Skeletal muscle satellite cell (primary cell): Measurements from ENCODE around the gene SDK1.
A peak's percentile ranks its signal among the peaks of the same experiment; 100 is the strongest.

Experiments used
- H3K27me3 ChIP-seq: 2 replicates; pipeline ENCODE4 v1.7.0; 2013; ENCODE audit warnings: low read length; ENCODE audit not compliant: control insufficient read depth, insufficient read depth
- H3K36me3 ChIP-seq: 2 replicates; pipeline ENCODE4 v1.7.0; 2013; ENCODE audit warnings: mild to moderate bottlenecking, control low read depth, low read length; ENCODE audit not compliant: insufficient read depth
- H3K4me1 ChIP-seq: 2 replicates; pipeline ENCODE4 v1.7.0; 2013; ENCODE audit warnings: low read length; ENCODE audit not compliant: control insufficient read depth, insufficient read depth
- H3K4me2 ChIP-seq: 2 replicates; pipeline ENCODE4 v1.7.0; 2013; ENCODE audit warnings: mild to moderate bottlenecking, low read length
- H3K4me3 ChIP-seq: 2 replicates; pipeline ENCODE4 v1.7.0; 2013; ENCODE audit warnings: low read length
- H3K9ac ChIP-seq: 2 replicates; pipeline ENCODE4 v1.7.0; 2013; ENCODE audit warnings: mild to moderate bottlenecking, low read depth, low read length, moderate library complexity
- H3K9me3 ChIP-seq: replicated peaks from 2 replicates; pipeline ENCODE4 v1.7.0; 2013; ENCODE audit warnings: mild to moderate bottlenecking, control low read depth, low read length

The SDK1 gene

DNA sequence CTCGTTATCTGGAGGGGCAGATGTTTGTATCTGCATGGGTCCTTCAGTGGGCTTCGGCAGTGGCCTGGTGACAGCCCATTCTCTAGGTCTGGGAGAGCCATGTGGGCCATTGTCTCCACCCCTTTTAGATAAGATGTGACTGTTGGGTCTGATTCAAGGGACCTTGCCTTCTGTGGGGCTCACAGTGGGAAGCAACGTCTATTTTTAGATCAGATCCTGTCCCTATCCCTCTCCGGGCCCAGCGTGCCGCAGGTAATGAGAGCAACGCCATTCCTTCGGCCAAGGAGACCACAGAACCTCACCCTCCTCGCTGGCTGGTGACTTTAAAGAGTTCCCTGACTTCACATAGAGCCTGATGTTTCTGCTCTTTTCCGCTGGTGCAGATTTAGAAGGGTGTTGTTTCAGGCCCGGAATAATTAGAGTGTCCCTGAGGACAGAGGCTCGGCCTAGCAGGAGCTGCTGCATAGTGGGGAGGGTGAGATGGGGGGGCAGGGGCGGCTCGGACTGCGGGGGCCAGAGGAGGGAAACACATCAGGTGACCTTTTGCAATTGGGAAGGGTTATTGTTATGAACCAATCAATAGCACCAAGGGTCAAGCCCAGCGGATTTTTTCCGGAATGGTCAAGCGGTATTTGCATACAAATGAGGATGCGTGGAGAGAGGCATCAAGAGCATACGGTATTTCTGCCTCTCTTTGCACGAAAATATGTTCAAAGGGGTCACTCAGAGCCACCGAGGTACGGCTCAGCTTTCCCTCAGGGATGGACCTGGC lies 878.0 kb downstream of the SDK1 start:
- no peaks in the 10 kb centered on the region for H3K9me3 ChIP-seq
- no peaks in the 10 kb centered on the region for H3K27me3 ChIP-seq
- H3K9ac ChIP-seq, result no peak overlapping the region
- H3K4me3 ChIP-seq, result no peak overlapping the region
- H3K4me2 ChIP-seq, result no peak overlapping the region
- no peaks in the 10 kb centered on the region for H3K36me3 ChIP-seq
- H3K4me1 ChIP-seq, result no peaks in the 10 kb centered on the region

DNA sequence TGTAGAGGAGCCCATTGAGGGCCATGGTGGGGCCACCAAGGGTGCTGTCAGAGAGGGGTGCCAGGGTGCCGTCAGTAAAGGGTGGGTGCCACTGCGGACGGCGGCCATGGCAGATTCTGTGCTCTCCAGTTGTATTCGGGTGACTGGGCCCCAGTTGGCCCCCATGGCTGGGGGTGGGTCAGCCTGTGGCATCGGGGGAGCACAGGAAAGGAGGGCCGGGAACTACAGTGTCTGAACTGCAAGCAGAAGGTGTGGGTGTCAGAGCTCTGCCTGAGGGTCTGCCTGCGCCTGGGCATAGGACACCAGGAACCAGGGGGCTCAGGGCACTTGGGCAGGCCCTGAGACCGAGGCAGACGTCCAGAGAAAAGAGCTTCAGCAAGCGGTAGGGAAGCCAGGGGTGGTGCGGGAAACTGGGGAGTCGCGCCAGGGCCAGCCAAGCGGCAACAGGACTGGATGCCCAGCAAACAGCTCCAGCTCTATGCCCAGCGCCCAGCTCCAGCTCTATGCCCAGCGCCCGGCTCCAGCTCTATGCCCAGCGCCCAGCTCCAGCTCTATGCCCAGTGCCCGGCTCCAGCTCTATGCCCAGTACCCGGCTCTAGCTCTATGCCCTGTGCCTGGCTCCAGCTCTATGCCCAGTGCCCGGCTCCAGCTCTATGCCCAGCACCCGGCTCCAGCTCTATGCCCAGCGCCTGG lies 878.8 kb downstream of the SDK1 start:
- H3K4me3 ChIP-seq, result no peak overlapping the region
- H3K36me3 ChIP-seq, result no peaks in the 10 kb centered on the region
- no peaks in the 10 kb centered on the region for H3K27me3 ChIP-seq
- H3K4me1 ChIP-seq, result no peaks in the 10 kb centered on the region
- no peaks in the 10 kb centered on the region for H3K9me3 ChIP-seq
- H3K4me2 ChIP-seq, result no peak overlapping the region
- no peak overlapping the region for H3K9ac ChIP-seq

DNA sequence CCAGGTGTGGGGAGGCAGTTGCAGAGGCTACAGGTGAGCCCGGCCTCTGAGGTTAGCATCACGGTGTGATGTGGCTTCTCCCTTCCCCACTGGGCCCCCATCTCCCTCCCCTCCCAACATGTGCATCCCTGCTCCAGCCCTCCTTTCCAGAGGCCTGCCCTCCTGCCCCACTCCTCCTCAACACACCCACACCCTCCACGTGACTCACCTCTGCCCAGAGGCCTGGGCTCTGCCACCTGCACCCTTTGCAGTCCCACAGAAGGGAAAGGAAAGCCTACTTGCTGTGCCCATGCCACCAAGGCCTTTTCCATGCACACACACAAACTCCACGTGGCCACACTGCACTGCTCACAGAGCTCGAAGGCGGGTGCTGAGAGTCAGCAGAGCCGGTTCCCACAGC lies 880.4 kb downstream of the SDK1 start:
- no peaks in the 10 kb centered on the region for H3K36me3 ChIP-seq
- H3K9me3 ChIP-seq, result no peaks in the 10 kb centered on the region
- H3K9ac ChIP-seq, result no peak overlapping the region
- no peaks in the 10 kb centered on the region for H3K4me1 ChIP-seq
- H3K27me3 ChIP-seq, result no peaks in the 10 kb centered on the region
- H3K4me3 ChIP-seq, result no peak overlapping the region
- no peak overlapping the region for H3K4me2 ChIP-seq

DNA sequence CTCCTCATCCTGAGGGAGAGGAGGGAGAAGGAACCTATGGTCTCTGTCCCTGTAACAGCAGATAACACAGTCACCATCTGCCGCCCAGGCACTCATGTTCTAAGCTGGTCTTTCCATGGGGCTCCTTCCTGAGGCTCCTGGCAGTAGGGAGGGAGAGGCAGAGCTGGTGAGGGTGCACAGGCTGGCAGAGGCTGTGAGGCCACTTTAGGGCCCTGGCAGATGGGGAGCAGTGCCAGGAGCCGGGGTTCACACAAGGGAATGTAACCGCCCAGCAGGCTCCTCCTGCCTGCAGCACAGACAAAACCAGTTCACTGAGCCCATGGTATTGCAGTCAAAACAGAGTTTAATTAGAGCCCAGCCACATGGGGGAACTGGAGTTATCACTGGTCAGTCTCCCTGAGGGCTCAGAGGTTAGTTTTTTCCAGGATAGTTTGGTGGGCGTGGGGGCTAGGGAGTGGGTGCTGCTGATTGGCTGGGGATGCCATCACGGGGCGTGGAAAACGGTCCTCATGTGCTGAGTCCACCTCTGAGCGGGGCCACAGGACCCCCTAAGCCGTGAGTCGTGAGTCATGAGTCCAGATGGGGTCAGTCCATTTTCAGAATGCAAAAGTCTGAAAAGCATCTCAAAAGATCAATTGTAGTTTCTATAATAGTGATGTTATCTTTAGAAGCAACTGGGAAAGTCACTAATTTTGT lies 881.7 kb downstream of the SDK1 start:
- H3K9me3 ChIP-seq, result no peaks in the 10 kb centered on the region
- H3K9ac ChIP-seq, result no peak overlapping the region
- no peaks in the 10 kb centered on the region for H3K27me3 ChIP-seq
- no peak overlapping the region for H3K4me2 ChIP-seq
- H3K4me1 ChIP-seq, result no peaks in the 10 kb centered on the region
- H3K36me3 ChIP-seq, result no peaks in the 10 kb centered on the region
- H3K4me3 ChIP-seq, result no peak overlapping the region

DNA sequence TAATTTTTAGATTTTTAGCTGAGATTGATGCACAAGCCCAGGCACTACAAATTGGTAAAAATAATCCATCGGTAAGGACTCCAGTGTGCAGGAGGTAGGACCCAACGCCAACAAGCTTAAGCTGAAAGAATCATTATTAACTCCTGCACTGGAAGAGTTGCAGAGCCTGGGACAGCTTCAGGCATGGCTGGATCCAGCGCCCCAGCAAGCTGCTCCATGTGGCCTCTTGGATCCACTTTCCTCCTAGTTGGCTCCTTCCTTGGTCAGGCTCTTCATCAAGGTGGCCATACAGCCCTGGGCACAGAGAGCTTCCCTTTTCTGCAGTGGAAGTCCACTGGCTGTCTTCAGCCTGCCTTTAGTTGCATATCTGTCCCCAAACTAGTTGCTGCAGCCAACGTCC lies 883.6 kb downstream of the SDK1 start:
- Histone ChIP-seq H3K27me3 (no peaks in the 10 kb centered on the region), H3K36me3 (no peaks in the 10 kb centered on the region), H3K9me3 (no peaks in the 10 kb centered on the region), H3K4me3 (no peak overlapping the region), H3K4me1 (peaks cover 3% of the 10 kb centered on the region), H3K9ac (no peak overlapping the region), H3K4me2 (no peak overlapping the region)

DNA sequence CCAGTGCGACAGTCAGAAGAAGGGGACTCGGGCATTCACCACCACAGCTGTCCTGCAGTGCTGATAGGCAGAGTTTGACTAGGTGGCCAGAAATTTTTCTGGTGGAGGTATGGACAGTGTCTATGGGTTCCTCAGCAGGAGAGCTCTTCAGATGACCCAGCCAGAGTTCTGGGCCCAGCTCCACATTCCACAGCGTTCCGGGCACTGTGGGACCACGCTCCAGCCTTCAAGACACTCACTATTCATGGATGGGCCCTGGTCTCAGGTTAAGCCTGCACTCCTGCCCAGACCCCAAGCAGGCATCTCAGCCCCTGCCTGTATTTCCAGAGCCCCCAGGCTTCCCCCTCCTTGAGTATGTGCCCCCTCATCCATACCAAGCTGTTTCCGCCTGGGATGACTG lies 884.1 kb downstream of the SDK1 start:
- Histone ChIP-seq H3K4me3 (no peak overlapping the region), H3K9me3 (no peaks in the 10 kb centered on the region), H3K4me1 (peaks cover 3% of the 10 kb centered on the region), H3K36me3 (no peaks in the 10 kb centered on the region), H3K4me2 (no peak overlapping the region), H3K27me3 (no peaks in the 10 kb centered on the region), H3K9ac (no peak overlapping the region)

DNA sequence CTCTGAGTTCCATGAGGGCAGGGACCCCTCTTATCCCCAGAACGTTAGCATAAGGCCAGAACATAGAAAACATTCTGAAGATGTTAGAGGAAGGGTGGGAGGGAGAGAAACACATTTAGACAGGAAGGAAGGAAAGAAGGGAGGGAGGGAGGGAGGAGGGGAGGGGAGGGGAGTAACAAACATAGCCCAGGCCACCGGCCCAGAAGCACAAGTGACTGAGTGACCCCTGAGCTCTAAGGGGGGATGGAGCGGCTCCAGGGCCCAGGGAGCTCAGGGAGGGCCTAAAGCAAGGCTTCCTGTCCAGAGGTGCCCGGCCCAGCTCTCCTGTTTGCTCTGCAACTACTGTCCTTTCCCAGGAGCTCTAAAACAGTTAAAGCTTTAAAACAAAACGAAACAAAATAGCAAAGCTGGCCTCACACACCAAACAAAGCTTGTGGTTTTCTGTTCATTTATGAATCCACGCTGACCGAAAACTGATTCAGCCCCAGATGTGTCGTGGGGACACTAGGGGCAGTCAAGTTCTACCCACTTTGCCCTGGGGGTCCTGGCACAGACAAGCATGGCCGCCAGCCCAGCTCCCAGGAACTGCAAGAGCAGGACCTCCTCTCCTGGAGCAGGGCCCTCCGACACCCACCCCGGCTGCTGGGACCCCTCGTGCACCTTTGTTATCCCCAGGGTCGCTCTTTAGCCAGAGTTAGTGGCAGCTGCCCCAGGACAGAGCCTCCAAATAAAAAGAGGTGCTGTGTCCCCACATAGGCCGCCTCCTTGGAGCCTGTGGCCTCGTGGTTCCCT lies 884.9 kb downstream of the SDK1 start:
- H3K27me3 ChIP-seq, result no peaks in the 10 kb centered on the region
- no peak overlapping the region for H3K4me3 ChIP-seq
- H3K36me3 ChIP-seq, result no peaks in the 10 kb centered on the region
- H3K9ac ChIP-seq, result no peak overlapping the region
- H3K9me3 ChIP-seq, result no peaks in the 10 kb centered on the region
- no peak overlapping the region for H3K4me2 ChIP-seq
- H3K4me1 ChIP-seq, result peaks cover 3% of the 10 kb centered on the region

DNA sequence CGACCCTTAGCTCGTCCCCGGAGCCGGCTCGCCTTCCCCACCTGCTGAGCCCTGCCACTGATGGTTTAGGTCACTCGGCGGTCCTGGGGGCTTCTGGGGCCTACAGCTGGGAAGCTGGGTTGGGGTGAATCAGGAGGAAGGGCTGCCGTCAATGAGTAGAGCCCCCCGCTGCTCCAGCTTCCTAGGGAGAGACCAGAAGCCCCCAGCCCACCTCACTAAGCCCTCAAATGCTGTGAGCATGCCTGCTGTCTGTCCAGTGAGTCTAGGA lies 885.4 kb downstream of the SDK1 start:
- Histone ChIP-seq H3K4me2 (no peak overlapping the region), H3K4me1 (peaks cover 3% of the 10 kb centered on the region), H3K4me3 (no peak overlapping the region), H3K27me3 (no peaks in the 10 kb centered on the region), H3K36me3 (no peaks in the 10 kb centered on the region), H3K9me3 (no peaks in the 10 kb centered on the region), H3K9ac (no peak overlapping the region)

DNA sequence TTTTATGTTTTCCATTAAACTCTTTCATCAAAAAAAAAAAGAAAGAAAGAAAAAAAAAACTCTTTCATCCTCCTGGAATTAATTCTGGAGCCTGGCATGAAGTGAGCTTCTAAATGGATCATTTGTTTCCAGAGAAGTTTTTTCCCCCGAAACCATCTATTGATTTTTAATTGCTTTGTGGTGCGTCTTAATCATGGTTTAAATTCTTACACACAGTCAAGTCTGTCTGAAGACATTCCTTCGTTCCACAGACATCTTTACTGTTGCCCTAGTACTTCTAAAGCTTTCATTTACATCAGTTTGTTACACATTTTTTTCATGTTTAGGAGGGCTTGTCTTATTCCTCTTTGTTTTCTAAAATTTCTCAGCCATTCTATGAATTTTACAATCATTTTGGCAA lies 887.6 kb downstream of the SDK1 start:
- Histone ChIP-seq H3K9ac (no peak overlapping the region), H3K9me3 (no peaks in the 10 kb centered on the region)

DNA sequence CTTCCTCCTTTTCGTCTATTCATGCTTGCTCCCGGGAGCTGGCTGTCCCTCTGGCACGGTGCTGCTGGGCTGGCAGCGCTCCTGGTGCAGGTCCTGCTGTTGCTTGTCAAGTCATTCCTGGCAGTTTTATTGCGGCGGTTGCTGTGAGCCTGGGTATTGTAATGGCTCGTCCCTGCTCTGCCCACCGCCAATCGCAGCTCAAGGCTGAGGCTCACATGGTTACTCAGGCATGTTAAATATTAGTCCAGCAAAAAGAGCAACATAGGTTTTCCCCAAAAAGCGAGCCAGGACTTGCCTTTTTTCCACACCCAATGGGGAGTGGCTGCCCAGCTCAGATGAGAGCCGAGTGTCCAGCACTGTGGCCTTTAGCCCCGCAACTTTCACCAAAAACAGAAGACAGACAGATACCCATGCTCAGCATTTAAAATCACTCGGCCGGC lies 888.1 kb downstream of the SDK1 start:
- H3K4me3 ChIP-seq, result peak overlapping the region; percentile 47
- peak overlapping the region; percentile 72 for H3K4me2 ChIP-seq
- H3K27me3 ChIP-seq, result no peaks in the 10 kb centered on the region
- no peaks in the 10 kb centered on the region for H3K9me3 ChIP-seq
- peaks cover 3% of the 10 kb centered on the region for H3K4me1 ChIP-seq
- no peaks in the 10 kb centered on the region for H3K36me3 ChIP-seq
- no peak overlapping the region for H3K9ac ChIP-seq

More for the DNA sequence above, 887.6 kb downstream of the SDK1 start:
- Histone ChIP-seq H3K4me3 (peak overlapping the region; percentile 47), H3K4me2 (peak overlapping the region; percentile 72), H3K4me1 (peaks cover 3% of the 10 kb centered on the region), H3K27me3 (no peaks in the 10 kb centered on the region), H3K36me3 (no peaks in the 10 kb centered on the region)
